Activated naive CD4-positive, alpha-beta T cell treated with anti-CD3 and anti-CD28 coated beads, Interleukin-2, amount 10 ng/mL, durations not matched to agents 7 days and 5 days (primary cell): ENCODE data around the gene RSPH6A.

ENCODE experiments used
- CTCF ChIA-PET: fragments of 350-600 bp; sonication (Branson Sonifier 250); formaldehyde crosslinking; loops from one replicate; lab custom pipeline; 2021; ENCODE audit warnings: antibody characterized with exemption; lab: Charles Lee
- DNase-seq: peaks from one replicate; pipeline ENCODE4 v3.0.0-alpha.2; 2020
- H3K27ac Mint-ChIP-seq: one replicate; pipeline ENCODE4 v1.8.0; 2021; ENCODE audit warnings: mild to moderate bottlenecking, moderate library complexity, mixed read lengths
- H3K27me3 Mint-ChIP-seq: one replicate; pipeline ENCODE4 v1.8.0; 2021; ENCODE audit warnings: mild to moderate bottlenecking, mixed read lengths
- H3K36me3 Mint-ChIP-seq: one replicate; pipeline ENCODE4 v1.8.0; 2021; ENCODE audit warnings: mixed read lengths
- H3K4me1 Mint-ChIP-seq: one replicate; pipeline ENCODE4 v1.8.0; 2021; ENCODE audit warnings: mixed read lengths
- H3K4me3 Mint-ChIP-seq: one replicate; pipeline ENCODE4 v1.8.0; 2021; ENCODE audit warnings: mild to moderate bottlenecking, moderate library complexity, mixed read lengths
- H3K9me3 Mint-ChIP-seq: one replicate; pipeline ENCODE4 v1.8.0; 2021; ENCODE audit warnings: mixed read lengths

RSPH6A gene

DNA sequence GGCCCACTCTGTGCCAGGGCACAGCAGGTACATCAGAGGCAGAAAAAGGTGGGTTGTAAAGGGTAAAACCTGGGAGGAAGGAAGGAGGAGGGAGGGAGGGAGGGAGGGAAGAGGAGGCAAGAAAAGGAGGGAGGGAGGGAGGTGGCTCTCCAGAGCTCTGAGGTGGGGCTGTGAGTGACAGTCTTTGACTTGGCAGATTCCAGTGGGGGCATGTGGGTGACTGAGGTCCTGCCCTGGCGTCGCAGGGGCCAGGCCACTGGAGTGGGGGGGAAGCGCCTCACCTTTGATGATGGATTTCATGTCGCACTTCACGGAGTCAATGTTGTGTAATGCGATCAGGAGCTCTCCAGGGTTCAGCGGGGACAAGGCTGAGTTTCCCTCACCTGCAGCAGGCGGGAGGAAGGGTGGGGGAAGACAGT is 6.0 kb upstream of the RSPH6A start:
- DNase-seq: no peak
- Mint-ChIP-seq H3K27me3 (peaks cover 4% of the 10 kb centered on the region), H3K27ac (peak overlapping the region; percentile 76), H3K9me3 (no peaks in the 10 kb centered on the region), H3K4me3 (no peak overlapping the region), H3K4me1 (peaks cover 9% of the 10 kb centered on the region), H3K36me3 (peaks cover 19% of the 10 kb centered on the region)
- CTCF ChIA-PET: interaction anchor here (1.8 kb wide), 1 partner anchor 22 kb away, joined by 5 read pairs; no protein-coding TSS in a partner anchor

DNA sequence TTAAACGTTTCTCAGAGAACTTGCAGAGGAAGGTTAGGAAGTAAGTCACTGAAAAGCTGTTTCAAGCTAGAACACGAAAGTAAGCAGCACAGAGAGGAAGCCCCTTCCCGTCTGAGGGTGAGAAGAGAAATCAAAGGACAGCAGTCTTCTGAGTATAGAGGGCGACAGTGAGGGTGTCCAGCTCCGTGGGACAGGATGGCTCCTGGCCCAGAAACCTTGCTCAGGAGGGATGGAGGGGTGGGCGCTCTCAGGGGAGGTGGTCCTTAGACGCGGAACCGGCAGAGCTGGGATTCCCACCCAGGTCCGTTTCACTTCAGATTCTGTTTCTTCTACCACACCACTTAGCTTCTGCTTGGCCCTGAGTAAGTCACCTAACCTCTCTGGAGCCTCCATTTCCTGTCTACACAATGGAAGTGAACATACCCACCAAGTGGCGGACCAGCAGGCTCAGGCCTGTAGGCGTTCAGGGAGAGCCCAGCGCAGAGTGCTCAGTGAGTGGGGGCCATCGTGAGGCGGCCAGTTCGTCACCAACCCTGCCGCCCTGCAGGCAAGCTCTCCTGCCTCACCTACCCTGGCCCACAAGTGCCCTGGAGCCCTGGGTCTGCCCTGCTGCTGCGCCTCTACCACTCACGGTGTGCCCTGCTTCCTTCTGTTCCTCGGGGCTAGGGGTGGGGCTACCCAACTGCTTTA is 5.5 kb upstream of the RSPH6A start:
- CTCF ChIA-PET: interaction anchor here (0.8 to 1.8 kb wide), 2 partner anchors 21 to 65 kb away, joined by 3 to 5 read pairs; partner anchors contain the start of gene IRF2BP1
- Mint-ChIP-seq H3K36me3 (peaks cover 17% of the 10 kb centered on the region), H3K4me3 (no peak overlapping the region), H3K27me3 (peaks cover 7% of the 10 kb centered on the region), H3K4me1 (peaks cover 9% of the 10 kb centered on the region), H3K9me3 (no peaks in the 10 kb centered on the region), H3K27ac (no peak overlapping the region)
- no peak for DNase-seq

DNA sequence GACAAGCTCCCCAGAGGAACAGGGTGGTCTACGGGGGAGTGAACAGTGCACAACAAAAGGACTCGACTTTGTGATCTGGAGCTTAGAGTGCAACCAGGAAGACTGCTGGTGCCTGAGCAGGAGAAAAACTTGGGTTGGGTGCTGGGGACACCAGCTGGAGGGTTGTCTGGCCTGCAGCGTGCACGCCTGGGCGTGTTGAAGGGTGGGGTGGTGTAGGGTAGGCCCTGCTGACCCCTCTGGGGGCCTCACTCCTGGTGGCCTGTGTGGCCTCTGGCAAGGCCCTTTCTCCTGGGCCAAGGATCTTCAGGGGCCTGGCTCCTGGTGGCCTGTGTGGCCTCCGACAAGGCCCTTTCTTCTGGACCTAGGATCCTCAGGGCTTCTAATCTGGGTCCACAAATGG is 4.7 kb upstream of the RSPH6A start:
- CTCF ChIA-PET: interaction anchor here (0.8 to 3.6 kb wide), 3 partner anchors 11 to 66 kb away, joined by 3 to 23 read pairs (median 5); partner anchors contain the start of gene IRF2BP1
- H3K27ac Mint-ChIP-seq: peak overlapping the region; percentile 75

DNA sequence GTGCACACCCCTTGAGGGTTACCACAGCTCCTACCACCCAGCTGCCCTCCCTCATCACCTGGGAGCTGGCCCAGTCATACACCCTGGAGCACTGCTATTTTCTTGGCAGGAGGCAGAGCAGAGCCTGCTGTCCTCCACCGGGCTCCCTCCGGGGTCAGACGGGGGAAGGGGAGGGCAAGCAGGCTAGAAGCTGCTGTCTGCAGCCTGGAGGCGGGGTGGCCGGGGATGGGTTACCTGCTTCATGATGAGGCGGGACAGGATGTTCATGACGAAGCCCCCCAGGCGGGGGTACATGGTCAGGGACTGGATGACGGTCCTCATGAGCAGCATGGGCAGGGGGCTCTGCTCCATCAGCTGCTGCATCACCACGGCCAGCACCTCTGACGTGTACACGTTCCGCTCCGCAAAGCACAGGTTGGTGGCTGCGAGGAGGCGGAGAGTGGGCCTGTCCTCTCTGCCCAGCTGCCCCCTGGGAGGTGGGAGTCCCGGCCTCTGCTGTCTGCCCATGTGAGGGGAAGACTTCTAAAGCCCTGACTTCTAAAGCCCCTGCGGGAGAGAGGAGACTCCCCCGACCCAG is 2.7 kb upstream of the RSPH6A start:
- Mint-ChIP-seq H3K27me3 (peaks cover 19% of the 10 kb centered on the region), H3K27ac (no peak overlapping the region), H3K36me3 (peaks cover 6% of the 10 kb centered on the region), H3K4me3 (no peak overlapping the region), H3K9me3 (no peaks in the 10 kb centered on the region), H3K4me1 (peaks cover 3% of the 10 kb centered on the region)
- CTCF ChIA-PET: interaction anchor here (0.7 to 3.6 kb wide), 11 partner anchors 9 to 271 kb away, joined by 3 to 23 read pairs (median 7); partner anchors contain the start of genes MYPOP, SIX5 and SYMPK
- DNase-seq: no peak

More for the DNA sequence above, 4.7 kb upstream of the RSPH6A start:
- DNase-seq: no peak
- Mint-ChIP-seq H3K9me3 (no peaks in the 10 kb centered on the region), H3K4me3 (no peak overlapping the region), H3K27me3 (peaks cover 13% of the 10 kb centered on the region), H3K36me3 (peaks cover 17% of the 10 kb centered on the region), H3K4me1 (peaks cover 9% of the 10 kb centered on the region)

DNA sequence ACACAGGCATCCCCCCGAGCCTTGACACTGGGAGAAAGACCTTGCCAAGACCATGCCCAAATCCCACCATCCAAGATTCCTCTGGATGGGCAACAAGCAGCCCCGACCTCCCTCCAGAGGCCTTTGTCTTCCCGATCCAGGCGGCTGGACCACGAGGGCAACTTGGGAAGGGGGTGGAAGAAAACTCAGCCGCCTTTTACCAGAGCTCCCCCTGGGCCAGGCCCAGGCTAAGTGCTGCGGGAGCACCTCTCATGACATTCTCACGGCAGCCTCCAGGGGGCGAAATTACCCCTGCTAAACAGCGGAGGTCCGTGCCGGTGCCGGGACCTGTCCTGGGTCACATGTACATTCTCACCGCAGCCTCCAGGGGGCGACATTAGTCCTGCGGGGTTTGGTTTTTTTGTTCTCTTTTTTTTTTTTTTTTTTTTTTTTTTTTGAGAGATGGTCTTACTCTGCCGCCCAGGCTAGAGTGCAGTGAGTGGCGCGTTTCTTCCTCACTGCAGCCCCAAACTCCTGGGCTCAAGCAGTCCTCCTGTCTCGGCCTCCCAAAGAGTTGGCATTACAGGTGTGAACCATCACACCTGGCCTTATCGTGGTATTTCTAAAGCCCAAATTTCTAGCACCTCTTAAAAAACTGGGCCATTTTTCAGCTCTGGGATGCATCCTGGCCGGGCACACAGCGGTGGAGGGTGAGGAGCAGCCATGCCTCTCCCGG is 2.1 kb upstream of the RSPH6A start:
- Mint-ChIP-seq H3K36me3 (peaks cover 6% of the 10 kb centered on the region), H3K27ac (peak overlapping the region; percentile 78), H3K4me3 (no peak overlapping the region), H3K9me3 (no peaks in the 10 kb centered on the region), H3K27me3 (peaks cover 19% of the 10 kb centered on the region), H3K4me1 (peaks cover 3% of the 10 kb centered on the region)
- CTCF ChIA-PET: interaction anchor here (0.5 to 3.6 kb wide), 24 partner anchors 9 to 271 kb away, joined by 3 to 23 read pairs (median 4); partner anchors contain the start of genes MYPOP, SIX5 and SYMPK
- DNase-seq: peak; percentile 98

DNA sequence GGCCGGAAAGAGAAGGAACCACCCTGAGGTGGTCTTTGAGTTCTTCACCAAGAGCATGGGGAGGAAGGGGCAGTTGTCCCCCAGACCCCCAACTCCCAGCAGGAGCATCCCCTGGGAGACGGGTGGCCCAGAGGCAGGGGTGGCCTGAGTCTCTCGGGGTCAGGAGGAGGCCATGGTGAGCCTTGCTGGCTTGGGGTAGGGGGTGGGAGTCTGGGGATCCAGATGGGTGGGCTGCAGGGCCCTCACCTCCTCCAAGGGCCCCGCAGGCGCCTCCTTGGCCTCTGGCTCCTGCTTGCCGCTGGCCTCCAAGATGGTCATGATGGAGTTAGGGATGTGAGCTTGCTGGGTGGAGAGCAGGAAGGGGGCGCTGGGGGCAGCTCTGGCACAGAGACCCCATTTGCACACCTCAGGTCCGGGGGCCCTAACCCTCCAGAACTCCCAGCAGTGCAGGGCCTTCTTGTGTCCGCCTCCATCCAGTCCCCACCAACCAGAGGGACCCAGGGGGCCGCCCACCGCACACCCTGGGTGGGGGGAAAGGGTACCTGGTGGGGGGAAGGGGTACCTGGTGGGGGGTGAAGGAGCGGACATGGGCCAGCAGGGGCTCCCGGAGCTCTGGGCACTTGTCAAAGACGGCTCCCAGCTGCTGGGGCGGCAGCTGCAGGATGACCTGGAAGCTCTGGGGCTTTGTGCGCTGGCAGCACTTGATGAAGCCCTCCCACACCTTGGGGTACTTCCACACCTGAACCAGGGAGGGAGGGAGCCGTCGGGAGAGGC is 1.3 kb upstream of the RSPH6A start:
- Mint-ChIP-seq H3K4me3 (no peak overlapping the region), H3K4me1 (peaks cover 3% of the 10 kb centered on the region), H3K27ac (peak overlapping the region; percentile 78), H3K36me3 (peaks cover 6% of the 10 kb centered on the region), H3K9me3 (no peaks in the 10 kb centered on the region), H3K27me3 (peaks cover 19% of the 10 kb centered on the region)
- CTCF ChIA-PET: interaction anchor here (0.5 to 3.6 kb wide), 23 partner anchors 8 to 201 kb away, joined by 3 to 23 read pairs (median 4); partner anchors contain the start of genes MYPOP, SIX5 and SYMPK
- no peak for DNase-seq

DNA sequence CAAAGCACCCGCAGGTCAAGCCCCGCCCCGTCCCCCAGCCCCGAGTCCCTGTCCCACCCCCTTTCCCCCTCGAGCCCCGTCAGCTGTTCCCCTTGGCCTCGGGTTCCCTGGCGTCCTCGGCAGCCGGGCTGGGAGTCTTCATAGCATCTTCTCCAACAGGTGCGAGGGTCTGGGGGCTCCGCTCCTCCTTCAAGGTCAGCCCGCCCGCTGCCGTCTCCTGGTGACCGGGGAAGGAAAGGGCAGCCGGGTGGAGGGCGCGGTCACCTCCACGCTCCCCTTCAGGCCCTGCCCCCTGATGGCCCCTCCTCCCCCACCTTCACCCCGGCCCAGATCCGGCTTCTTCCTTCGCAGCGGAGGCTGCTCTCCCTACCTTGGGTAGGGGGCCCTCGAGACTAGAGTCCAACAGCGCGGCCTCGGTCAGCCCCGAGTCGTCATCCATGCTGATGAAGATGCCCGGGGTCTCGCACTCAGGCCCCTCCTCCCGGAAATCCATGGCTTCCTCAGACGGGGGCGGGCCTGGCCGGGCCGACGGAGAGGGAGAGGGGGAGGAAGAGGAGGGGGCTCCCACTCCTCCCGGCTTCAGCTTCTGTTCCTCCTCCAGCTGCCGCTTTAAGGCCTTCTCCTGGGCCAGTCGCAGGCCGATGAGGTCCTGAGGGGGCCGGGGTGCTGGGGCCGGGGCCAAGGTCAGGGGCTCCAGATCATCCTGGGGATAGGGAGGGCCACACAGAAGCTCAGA is 541 bp upstream of the RSPH6A start:
- CTCF ChIA-PET: interaction anchor here (2.2 kb wide), 1 partner anchor 46 kb away, joined by 12 read pairs; the partner anchor contains the start of gene SIX5

DNA sequence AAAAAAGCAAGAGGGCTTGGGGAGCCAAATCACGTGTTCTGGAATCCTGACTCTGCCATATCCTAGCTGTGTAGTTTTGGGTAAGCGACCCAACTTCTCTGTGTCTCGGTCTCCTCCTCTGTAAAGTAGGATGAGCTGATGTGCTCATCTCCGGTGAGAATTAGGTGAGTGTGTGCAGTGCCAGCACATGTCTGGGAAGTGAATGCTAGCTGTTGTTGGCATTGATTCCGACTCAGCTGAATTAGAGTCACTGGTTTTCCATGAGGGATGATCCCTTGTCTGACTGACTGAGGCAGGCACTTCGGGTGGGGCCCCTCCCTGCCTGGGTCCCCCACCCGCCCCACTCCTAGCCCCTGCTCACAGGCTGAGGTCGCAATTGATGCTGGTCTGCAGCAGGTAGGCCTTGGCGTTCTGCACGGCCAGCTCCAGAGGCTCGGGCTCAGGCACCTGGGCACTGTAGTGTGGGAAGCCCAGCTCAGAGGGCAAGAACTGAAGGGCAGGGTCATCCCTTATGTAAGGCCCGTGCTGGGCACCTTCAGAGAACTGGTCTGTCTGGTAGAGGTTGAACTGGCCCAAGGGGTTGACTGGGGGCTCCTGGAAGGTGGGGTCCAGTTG is 835 bp downstream of the RSPH6A start:
- peaks cover 19% of the 10 kb centered on the region for H3K27me3 Mint-ChIP-seq
- H3K36me3 Mint-ChIP-seq: peaks cover 2% of the 10 kb centered on the region
- no peaks in the 10 kb centered on the region for H3K9me3 Mint-ChIP-seq
- no peak for DNase-seq
- no peak overlapping the region for H3K4me3 Mint-ChIP-seq
- CTCF ChIA-PET: interaction anchor here (0.7 to 2.8 kb wide), 6 partner anchors 9 to 264 kb away, joined by 3 to 8 read pairs (median 4); partner anchors contain the start of gene SIX5
- no peak overlapping the region for H3K27ac Mint-ChIP-seq
- H3K4me1 Mint-ChIP-seq: peaks cover 15% of the 10 kb centered on the region

More for the DNA sequence above, 541 bp upstream of the RSPH6A start:
- H3K27ac Mint-ChIP-seq: no peak overlapping the region
- H3K4me1 Mint-ChIP-seq: peaks cover 3% of the 10 kb centered on the region
- no peak overlapping the region for H3K4me3 Mint-ChIP-seq
- H3K27me3 Mint-ChIP-seq: peaks cover 19% of the 10 kb centered on the region
- peaks cover 3% of the 10 kb centered on the region for H3K36me3 Mint-ChIP-seq
- H3K9me3 Mint-ChIP-seq: no peaks in the 10 kb centered on the region
- no peak for DNase-seq

DNA sequence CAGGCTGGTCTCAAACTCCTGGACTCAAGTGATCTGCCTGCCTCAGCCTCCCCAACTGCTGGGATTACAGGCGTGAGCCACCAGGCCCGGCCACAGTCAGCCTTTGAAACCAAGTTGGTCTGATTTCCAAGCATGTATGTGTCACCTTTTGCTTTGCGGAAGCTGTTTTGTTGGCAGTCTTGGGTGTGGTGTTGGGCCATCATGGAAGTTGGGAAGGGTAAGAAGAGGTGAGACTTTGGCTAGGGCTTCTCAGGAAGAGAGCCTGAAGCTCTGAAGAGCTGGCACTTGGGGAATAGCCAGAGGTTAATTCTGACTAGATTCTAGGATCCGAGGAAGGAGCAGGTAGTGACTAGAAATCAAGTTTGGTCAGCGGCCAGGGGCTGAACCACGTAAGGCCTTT is 2.8 kb downstream of the RSPH6A start:
- DNase-seq: no peak
- Mint-ChIP-seq H3K27me3 (peaks cover 19% of the 10 kb centered on the region), H3K4me1 (peaks cover 16% of the 10 kb centered on the region), H3K9me3 (no peaks in the 10 kb centered on the region), H3K36me3 (peaks cover 2% of the 10 kb centered on the region), H3K27ac (no peak overlapping the region), H3K4me3 (no peak overlapping the region)
- CTCF ChIA-PET: interaction anchor here (1.1 to 2.8 kb wide), 2 partner anchors 43 to 51 kb away, joined by 3 to 8 read pairs; partner anchors contain the start of genes SIX5 and SYMPK

DNA sequence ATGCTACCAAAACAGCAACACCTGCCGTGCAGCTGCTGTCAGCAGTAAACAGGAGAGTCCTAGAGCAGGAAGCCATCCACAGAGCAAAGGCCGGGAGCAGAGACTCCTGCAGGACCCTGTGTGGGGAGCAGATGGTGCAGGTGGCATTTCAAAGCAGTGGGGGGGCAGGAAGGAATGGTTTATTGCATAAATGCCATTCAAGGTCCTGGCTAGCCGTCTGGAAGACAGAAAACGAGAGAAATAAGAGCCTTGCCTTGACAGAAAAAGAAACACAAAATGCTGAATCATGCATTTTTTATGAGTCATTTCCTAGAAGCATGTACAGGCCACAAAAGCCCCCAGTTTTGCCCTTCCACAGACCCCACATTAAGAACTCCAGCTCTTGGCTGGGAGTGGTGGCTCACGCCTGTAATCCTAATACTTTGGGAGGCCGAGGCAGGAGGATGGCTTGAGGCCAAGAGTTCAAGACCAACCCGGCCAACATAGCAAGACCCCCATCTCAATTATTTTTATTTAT is 5.4 kb downstream of the RSPH6A start:
- H3K4me3 Mint-ChIP-seq: no peak overlapping the region
- H3K9me3 Mint-ChIP-seq: no peaks in the 10 kb centered on the region

DNA sequence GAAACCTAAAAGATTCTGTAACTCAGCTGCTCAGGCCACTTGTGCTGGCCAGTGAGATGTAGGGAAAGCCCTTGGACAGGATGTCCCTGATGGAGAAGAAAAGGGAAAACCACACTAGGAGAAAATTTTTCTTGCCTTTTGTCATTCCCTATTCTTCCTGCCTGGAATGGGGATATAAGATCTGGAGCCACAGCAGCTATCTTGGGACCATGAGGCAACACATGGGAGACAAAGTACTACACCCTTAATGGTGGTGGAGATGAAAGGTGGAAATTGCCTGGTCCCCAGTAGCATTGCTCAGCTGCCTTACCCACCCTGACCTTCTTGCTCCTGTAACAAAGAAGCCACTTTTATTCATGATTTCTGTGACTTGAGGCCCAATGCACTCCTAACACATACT is 9.4 kb downstream of the RSPH6A start:
- Mint-ChIP-seq H3K36me3 (no peaks in the 10 kb centered on the region), H3K27ac (no peak overlapping the region), H3K4me1 (peaks cover 13% of the 10 kb centered on the region), H3K9me3 (no peaks in the 10 kb centered on the region), H3K27me3 (peaks cover 58% of the 10 kb centered on the region), H3K4me3 (no peak overlapping the region)
- DNase-seq: no peak
- CTCF ChIA-PET: interaction anchor here (1.2 to 1.3 kb wide), 2 partner anchors 11 to 37 kb away, joined by 3 to 5 read pairs; partner anchors contain the start of gene SIX5

More for the DNA sequence above, 5.4 kb downstream of the RSPH6A start:
- CTCF ChIA-PET: interaction anchor here (1.4 to 1.8 kb wide), 2 partner anchors 10 to 41 kb away, joined by 6 to 7 read pairs; partner anchors contain the start of gene SIX5
- DNase-seq: no peak
- Mint-ChIP-seq H3K27me3 (peaks cover 23% of the 10 kb centered on the region), H3K36me3 (no peaks in the 10 kb centered on the region), H3K27ac (no peak overlapping the region), H3K4me1 (peaks cover 13% of the 10 kb centered on the region)

DNA sequence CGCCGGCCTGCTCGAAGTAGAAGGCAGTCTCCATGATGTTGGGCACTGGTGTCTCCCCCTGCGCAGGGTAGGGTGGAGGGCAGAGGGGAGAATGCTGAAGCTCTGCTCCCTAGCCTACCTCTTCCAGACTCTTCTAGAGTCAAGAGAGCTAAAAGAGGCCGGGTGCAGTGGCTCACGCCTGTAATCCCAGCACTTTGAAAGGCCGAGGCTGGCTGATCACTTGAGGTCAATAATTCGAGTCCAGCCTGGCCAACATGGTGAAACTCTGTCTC is 10.2 kb downstream of the RSPH6A start:
- Mint-ChIP-seq H3K36me3 (no peaks in the 10 kb centered on the region), H3K27ac (no peak overlapping the region), H3K4me1 (peaks cover 7% of the 10 kb centered on the region), H3K9me3 (no peaks in the 10 kb centered on the region), H3K27me3 (peaks cover 67% of the 10 kb centered on the region), H3K4me3 (no peak overlapping the region)
- CTCF ChIA-PET: interaction anchor here (1.0 to 1.3 kb wide), 2 partner anchors 12 to 36 kb away, joined by 3 to 5 read pairs; partner anchors contain the start of gene SIX5
- no peak for DNase-seq
